HL-60/S4 treated with retinoic acid at 250 ng/mL for 4 days and 3 days (cell line): ENCODE results near the gene LAMTOR4.

Experiments used
- in situ Hi-C: fragments of 300-500 bp; cut with MboI; formaldehyde crosslinking; loops from 2 replicates; pipeline ENCODE4 v1.7.0; 2022; ENCODE audit warnings: low sequenced_read_pairs

Gene LAMTOR4

DNA sequence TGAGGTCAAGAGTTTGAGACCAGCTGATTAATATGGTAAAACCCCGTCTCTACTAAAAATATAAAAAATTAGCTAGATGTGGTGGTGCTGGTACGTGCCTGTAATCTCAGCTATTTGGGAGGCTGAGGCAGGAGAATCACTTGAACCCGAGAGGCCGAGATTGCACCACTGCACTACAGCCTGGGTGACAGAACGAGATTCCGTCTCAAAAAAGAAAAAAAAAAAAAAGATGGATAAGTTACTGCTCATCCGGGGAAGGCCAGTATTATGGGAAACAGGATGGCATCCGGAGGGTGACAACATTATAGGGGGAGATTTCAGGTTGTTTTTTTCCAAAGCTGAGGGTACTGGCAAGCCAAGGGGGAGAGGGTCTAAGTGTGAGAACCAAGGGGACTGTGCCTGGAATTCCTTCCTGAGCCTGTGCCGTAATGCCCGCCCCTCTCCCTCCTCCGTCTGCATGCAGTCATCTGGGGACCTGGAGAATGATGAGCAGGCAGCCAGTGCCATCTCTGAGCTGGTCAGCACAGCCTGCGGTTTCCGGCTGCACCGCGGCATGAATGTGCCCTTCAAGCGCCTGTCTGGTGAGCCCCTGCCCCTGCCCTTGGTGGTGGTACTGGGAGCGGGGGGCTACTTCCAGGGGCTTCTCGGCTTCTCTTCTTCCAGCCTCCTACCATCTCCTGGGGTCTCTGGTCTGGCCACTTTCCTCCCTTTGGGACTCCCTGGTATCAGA, 4.4 kb downstream of the LAMTOR4 start:
- in situ Hi-C loops: no loop called here

- in situ Hi-C loops: no loop called here
Observed at GRCh38 chr7:100153708-100154535, 5.2 kb downstream of the LAMTOR4 start.

DNA sequence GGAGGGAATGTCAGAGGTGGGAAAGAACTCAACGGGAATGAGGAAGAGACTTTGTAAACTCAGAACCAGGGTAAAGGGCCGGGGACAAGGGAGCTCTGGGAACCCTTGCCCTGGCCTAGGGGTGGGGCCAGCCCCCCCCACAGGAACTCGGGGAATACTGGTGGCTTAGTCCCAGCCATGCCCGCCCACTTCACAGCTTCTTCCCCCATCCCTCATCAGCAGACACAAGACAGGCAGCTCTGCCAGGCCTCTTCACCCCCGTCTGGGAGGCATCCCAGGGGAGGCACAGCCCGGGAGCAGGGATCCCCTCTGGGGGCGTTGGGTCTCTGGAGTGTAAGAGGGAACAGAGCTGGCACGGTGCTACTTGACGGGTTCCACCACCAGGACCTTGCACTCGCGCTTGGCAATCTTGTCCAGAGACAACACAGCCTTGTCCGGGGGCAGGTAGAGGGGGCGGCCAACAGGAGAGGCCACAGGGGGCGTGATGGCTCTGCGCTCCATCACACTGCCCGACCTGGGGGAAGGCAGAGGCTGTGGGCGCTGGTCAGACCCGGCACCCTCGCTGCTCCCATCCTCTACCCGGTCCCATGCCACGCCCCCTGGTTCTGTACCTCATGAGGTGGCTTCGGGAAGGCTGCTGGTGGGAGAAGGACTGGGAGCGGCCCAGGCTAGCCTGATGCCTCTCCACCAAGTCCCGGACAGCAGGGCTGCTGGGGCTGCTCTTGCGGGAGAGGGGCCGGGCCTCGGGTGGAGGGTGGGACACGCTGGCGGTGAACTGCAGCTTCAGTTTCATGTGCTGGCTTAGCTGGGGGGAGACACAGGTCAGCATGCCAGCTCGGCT, 6.2 kb downstream of the LAMTOR4 start:
- in situ Hi-C loops: no loop called here

- in situ Hi-C loops: no loop called here
Observed at GRCh38 chr7:100155553-100156317, 7.0 kb downstream of the LAMTOR4 start.

GRCh38 chr7:100156331-100157068, 7.8 kb downstream of the LAMTOR4 start:
- in situ Hi-C loops: no loop called here

- in situ Hi-C loops: no loop called here
Observed at GRCh38 chr7:100157069-100157333, 8.3 kb downstream of the LAMTOR4 start.

- in situ Hi-C loops: no loop called here
Observed at GRCh38 chr7:100157334-100158228, 8.9 kb downstream of the LAMTOR4 start.

DNA sequence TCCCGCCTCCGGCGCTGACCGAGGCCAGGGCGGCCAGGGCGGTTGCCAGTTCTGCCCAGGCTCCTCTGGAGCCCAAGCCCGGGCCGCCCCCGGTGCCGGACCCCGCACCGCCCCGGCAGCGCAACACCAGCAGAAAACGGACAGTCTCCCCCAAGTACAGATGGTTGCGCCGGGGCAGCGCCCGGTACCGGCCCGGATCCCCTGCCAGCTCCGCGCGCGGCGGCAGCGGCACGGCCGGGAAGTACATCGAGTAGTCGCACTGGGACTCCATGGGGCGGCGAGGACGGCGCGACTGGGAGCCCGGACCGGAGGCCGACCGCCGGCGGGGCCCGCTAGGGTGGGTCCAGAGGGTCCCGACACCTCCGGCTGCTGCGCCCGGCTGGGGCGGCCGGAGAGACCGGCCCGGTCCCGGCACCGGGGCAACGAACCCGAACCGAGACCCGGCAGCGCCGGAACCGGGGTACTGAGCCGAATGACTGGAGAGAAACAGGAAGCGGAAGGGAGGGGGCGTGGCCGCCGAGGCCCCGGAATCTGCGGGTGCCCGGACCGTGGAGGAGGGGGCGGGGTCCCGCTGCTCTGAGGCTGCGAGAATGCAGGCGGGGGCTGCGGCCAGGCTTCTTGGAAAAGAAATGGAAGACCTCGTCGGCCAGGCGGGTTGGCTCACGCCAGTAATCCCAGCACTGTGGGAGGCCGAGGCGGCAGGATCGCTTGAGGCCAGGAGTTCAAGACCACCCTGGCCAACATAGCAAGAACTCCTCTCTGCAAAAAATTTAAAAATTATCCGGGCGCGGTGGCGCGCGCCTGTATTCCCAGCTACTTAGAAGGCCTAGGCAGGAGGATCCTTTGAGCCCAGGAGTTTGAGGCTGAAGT, 9.7 kb downstream of the LAMTOR4 start, which contains the start of gene TRAPPC14:
Gene TRAPPC14 (minus strand): TSS at position 495 of the 870 bp plus-strand sequence. CDS start 224 bp downstream, at position 271.
- in situ Hi-C loops: no loop called here

GRCh38 chr7:100159099-100159623, 10.4 kb downstream of the LAMTOR4 start:
- in situ Hi-C loops: no loop called here

- in situ Hi-C loops: no loop called here
Observed at GRCh38 chr7:100160067-100160466, 11.3 kb downstream of the LAMTOR4 start.

GRCh38 chr7:100163006-100163531, 14.4 kb downstream of the LAMTOR4 start:
- in situ Hi-C loops: no loop called here

DNA sequence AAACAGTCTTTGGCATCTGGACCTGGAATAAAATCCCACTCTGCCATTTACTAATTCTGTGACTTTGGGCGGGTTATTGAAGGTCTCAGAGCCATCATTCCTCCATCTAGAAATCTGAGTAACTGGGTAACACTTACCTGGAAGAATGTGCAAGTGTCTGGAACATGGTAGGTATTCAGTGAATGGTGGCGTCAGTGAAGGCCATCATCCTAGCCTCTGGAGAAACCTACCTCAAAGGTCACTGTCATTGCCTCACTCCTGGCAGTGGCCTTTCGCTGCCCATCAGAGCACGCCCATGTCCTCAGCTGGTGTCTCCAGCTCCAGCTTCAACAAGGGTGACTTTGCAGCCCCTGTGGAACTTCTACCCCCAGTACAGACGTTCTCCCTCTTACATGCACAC, 15.2 kb downstream of the LAMTOR4 start:
- in situ Hi-C loops: no loop called here

DNA sequence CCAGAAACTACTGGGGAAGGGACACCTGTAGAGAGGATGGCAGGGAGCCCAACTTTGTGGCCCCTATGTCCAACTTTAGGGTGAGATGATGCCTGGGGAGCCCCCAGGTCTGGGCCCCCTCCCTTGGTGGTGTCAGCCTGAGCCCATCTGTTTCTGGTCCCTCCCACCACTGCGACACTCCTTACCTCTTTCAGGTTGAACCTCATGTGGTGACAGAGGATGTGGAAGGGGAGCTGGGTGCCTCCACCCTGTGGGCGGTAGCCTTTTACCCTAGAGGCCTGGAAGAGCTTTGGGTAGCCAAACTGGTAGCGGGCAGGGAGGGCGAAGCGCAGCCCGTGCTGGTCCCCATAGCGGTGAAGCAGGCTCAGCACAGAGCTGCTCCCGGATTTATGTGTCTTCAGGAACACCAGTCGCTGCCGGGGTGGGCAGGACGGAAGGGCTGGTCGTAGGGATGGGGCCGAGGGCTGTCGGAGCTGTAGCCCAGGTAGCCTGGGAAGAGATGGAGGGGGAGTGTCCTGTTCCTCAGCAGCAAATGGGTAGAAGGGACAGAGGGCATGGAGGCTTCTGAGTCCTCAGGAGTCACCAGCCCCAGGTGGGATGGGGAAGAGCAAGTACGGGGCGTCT, 17.7 kb downstream of the LAMTOR4 start:
- in situ Hi-C loops: no loop called here

DNA sequence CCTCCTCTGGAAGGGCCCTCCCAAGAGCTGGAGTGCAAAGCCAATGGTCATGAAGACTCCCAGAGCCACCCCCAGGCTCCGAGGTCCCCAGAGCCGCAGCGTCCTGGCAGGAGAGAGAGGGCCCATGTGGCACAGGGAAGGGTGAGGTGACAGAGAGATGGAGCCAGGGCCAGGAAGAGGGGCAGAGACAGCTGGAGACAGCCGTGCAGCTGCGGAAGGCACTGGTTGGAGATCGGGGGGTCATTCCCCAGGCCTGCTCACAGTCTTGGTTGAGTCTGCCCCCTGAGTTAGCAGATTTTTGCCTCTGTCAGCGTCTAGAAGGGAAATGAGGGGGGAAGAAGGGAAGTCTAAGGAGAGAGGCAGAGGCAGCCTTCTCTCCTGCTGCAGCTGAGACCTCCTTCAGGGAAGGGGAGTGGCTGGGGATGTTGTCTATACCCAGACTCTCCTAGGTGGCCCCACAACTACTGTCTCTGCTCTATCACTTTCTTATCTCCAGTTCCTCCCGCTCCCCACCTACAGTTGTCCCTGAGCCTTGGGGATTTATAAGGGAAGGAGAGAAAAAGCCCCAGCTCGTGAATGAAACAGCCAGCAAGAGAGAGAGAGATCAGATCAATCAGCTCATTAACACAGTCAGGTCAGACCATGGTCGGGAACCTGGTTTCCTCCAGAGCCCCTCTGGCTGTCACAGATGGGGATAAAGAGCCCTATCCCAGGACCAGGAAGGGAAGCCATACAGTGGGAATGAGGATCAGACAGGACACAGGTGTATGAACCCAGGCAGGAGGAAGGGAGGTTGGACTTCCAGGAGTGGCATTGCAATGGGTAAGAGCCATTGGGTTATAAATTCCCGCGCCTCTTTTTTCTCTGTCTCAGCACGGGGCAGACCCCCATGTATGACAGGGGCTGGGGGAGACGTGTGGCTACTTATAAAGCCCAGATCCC, 18.5 kb downstream of the LAMTOR4 start:
- in situ Hi-C loops: no loop called here

- in situ Hi-C loops: no loop called here
Observed at GRCh38 chr7:100167912-100168323, 19.2 kb downstream of the LAMTOR4 start.
